Astrocyte (in vitro differentiated cells and primary cell): ENCODE results near the gene SUGCT.

ENCODE experiments used
- EZH2 ChIP-seq: IDR thresholded peaks from 2 replicates; pipeline ENCODE4 v1.6.1; 2012; ENCODE audit warnings: mild to moderate bottlenecking, low read length, inconsistent platforms; ENCODE audit not compliant: insufficient read depth
- TF ChIP-seq, protein P1 (sequence below): IDR thresholded peaks from 2 replicates; pipeline ENCODE4 v1.5.1; 2011; ENCODE audit warnings: low read depth, mild to moderate bottlenecking, inconsistent platforms, low read length, moderate library complexity; ENCODE audit not compliant: insufficient read depth

GRCh38 chr7:40833191-40833887 is 698.5 kb downstream of the SUGCT start:
- TF ChIP-seq, protein P1, sequence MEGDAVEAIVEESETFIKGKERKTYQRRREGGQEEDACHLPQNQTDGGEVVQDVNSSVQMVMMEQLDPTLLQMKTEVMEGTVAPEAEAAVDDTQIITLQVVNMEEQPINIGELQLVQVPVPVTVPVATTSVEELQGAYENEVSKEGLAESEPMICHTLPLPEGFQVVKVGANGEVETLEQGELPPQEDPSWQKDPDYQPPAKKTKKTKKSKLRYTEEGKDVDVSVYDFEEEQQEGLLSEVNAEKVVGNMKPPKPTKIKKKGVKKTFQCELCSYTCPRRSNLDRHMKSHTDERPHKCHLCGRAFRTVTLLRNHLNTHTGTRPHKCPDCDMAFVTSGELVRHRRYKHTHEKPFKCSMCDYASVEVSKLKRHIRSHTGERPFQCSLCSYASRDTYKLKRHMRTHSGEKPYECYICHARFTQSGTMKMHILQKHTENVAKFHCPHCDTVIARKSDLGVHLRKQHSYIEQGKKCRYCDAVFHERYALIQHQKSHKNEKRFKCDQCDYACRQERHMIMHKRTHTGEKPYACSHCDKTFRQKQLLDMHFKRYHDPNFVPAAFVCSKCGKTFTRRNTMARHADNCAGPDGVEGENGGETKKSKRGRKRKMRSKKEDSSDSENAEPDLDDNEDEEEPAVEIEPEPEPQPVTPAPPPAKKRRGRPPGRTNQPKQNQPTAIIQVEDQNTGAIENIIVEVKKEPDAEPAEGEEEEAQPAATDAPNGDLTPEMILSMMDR = no peak
- no peak for TF ChIP-seq EZH2
